NCI-H2107 treated with DMSO at 0.1 percent for 48 hours (cell line): Measurements from ENCODE around the gene TUBB3.

Experiments used
- DNase-seq: peaks from one replicate; lab custom pipeline; 2025; ENCODE audit not compliant: unreplicated experiment; lab: John Stamatoyannopoulos, UW

TUBB3 gene

GRCh38 chr16:89936981-89937380 is 13.8 kb downstream of the TUBB3 start:
- DNase-seq: no peak

DNA sequence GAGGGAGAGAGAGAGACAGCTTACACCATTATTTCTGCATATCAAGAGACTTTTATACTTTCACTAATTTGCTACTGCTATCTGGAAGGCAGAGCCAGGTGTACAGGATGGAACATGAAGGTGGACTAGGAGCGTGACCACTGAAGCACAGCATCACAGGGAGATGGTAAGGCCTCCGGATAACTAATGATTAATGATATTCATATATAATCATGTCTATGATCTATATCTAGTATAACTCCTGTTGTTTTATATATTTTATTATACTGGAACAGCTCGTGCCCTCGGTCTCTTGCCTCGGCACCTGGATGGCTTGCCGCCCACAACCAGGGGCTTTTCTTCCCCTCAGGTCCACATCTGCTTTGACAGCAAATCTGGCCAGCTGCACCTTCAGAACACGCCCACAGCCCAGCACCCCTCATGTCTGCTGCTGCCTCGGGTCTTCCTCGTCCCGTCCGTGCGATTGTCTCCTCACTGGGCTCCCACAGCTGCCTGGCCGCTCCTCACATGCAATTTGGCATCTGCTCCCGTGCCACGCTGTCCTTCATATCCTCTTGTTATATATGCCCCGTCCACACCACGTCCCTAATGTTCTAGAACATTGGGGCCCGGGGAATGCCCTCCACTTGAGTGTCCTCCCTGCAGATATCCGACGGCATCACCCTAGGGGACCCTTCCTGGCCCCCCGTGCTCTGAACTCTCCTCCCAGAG is 15.2 kb downstream of the TUBB3 start:
- DNase-seq: no peak

- DNase-seq: no peak
These were observed 21.6 kb downstream of the TUBB3 start for GRCh38 chr16:89944773-89945172.

DNA sequence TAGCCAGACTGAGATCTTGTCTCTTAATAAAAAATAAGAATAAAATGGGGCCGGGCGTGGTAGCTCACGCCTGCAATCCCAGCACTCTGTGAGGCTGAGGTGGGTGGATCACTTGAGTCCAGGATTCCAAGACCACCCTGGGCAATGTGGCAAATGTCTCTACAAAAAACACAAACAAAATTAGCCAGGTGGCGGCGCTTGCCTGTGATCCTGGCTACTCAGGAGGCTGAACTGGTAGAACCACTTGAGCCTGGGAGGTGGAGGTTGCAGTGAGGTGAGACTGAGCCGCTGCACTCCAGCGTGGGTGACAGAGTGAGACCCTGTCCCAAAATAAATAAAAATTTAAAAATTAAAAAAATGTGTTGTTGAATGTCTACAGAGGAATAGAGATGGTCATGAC is 22.5 kb downstream of the TUBB3 start:
- DNase-seq: no peak

DNA sequence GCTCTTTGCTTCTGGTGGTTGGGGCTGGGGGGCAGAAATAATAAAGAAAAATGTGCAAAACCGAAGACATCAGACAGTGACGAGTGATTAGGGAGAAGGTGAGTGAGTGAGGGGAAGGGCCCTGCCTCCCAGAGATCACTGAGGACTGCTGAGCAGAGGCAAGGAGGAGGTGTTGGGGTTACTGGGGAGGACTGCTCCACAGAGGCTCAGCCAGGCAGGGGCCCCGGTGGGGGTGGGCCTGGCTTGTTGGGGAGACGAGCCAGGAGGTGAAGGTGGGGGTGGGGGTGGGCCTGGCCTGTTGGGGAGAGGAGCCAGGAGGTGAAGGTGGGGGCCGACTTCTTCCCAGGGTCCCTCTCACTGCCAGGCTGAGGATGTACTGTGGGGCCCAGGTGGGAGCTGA is 23.4 kb downstream of the TUBB3 start:
- no peak for DNase-seq

- no peak for DNase-seq
These were observed 26.1 kb downstream of the TUBB3 start for GRCh38 chr16:89949121-89949742.

- no peak for DNase-seq
These were observed 26.6 kb downstream of the TUBB3 start for GRCh38 chr16:89949756-89950155.

DNA sequence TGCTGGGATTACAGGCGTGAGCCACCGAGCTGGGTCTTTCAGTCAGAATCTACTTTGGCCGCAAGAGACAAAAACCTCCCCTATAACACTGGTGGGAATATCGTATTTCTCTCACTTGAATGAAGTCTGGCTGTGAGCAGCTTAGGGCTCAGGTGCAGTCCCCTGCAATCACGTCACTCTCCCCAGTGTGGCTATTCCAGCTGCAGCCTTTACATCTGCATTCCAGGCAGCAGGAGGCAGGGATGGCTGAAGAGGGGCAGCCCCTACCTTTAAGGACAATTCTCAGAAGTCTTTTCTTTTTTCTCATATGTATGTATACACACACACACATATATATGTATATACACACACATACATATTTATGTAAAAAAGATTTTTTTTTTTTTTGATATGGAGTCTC is 28.4 kb downstream of the TUBB3 start:
- DNase-seq: peak; percentile 42

GRCh38 chr16:89952049-89952448 is 28.9 kb downstream of the TUBB3 start:
- DNase-seq: no peak

- no peak for DNase-seq
These were observed 29.4 kb downstream of the TUBB3 start for GRCh38 chr16:89952551-89952950.

GRCh38 chr16:89953671-89954406 is 30.7 kb downstream of the TUBB3 start:
- DNase-seq: no peak

- DNase-seq: no peak
These were observed 31.3 kb downstream of the TUBB3 start for GRCh38 chr16:89954462-89954861.

- peak; percentile 43 for DNase-seq
These were observed 32.0 kb downstream of the TUBB3 start for GRCh38 chr16:89955001-89955685.

DNA sequence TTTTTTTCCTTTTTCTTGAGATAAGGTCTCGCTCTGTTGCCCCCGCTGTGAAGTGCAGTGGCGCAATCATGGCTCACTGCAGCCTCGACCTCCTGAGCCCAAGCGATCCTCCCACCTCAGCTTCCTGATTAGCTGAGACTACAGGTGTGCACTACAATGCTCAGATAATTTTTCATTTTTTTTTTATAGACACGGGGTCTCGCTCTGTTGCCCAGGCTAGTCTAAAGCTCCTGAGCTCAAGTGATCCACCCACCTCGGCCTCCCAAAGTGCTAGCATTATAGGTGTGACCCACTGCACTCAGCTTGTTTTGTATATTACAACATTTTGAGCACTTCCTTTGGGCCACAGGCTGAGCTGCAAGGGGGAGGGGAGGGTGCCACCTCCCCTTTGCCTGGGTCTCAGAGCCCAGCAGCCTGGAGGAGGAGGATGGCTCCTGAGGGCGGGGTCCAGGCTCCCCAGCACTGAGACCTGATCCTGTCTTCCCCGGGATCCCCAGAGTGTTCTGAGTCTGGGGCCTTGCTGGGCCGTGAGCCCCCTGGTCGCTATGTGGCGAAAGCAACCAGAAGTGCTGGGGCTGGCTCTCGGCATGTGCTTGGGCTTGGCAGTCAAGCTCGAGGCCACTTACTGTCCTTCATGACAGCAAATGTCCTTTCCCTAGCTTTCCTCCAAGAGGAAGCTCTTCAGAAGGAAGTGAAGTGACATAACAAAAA is 33.5 kb downstream of the TUBB3 start:
- DNase-seq: no peak

DNA sequence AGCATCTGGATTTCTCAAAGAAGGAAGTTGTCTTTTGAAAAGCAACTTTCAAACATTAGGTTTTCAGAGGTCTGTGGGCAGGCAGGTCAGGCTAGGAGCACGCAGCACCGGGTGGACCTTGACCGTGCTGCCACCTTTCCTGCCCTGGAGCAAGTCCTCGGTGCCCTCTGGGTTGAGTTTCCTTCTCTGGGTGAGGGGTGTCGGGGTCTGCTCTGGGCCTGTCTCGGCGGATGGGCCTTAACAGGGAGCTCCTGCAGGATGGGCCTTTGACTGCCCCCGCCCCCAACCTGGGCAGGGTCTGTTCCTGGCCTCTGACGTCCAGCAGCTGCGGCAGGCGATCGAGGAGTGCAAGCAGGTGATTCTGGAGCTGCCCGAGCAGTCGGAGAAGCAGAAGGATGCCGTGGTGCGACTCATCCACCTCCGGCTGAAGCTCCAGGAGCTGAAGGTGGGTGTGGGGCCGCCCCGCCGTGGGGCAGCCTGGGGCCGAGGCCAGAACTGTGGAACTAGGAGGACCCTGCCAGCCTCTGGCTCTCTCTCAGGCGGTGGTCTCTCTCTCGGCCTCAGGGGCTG is 34.2 kb downstream of the TUBB3 start:
- DNase-seq: no peak

- no peak for DNase-seq
These were observed 34.9 kb downstream of the TUBB3 start for GRCh38 chr16:89958068-89958467.

- no peak for DNase-seq
These were observed 35.5 kb downstream of the TUBB3 start for GRCh38 chr16:89958596-89958995.

GRCh38 chr16:89960966-89961365 is 37.8 kb downstream of the TUBB3 start:
- no peak for DNase-seq

DNA sequence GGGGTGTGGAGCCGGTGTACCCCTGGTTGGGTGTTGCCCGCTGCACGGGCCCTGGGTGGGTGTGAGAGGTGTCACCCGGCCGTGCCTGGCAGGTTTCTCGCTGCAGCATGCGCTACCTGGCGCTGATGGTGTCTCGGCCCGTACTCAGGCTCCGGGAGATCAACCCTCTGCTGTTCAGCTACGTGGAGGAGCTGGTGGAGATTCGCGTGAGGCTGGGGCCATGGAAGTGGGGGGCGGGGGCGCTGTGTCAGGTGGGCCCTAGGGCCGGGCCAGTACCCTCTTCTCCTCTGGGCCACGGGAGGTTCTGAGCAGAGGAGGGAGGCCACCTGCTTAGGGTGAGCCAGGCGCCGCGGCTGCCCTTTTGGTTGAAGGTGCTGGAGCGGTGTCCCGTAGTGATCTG is 38.8 kb downstream of the TUBB3 start:
- no peak for DNase-seq

DNA sequence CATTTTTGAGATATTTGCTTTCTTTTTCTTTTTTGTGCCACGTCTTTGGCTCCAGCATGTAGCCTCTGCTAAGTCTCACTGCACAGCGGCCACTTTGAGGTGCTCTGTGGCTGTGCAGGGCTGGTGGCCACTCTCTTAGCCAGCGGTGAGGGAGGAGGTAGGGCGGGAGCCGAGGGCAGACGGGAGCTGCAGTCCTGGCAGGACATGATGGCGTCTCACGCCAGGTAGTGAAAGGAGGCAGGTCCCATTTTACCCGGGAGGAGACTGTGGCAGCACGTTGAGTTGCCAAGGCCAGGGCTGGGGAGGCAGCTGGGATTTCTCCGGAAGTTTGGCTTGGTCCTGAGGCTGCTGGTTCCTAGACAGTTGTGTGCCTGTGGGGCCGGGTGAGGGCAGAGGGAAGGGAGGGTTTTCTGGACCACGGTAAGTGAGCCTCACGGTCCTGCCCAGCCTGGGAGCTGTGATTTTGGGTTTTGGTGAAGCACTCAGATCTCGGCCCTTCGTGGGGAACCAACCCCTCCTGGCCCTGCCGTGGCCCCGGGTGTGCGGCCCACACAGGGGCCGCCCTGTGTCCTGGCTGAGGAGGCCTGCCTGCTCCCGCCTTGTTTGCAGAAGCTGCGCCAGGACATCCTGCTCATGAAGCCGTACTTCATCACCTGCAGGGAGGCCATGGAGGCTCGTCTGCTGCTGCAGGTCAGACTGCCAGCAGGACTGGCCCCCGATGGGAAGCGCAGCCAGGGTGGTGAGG is 39.8 kb downstream of the TUBB3 start:
- DNase-seq: no peak
